GM19025 (cell line): ENCODE data around the gene ZFYVE21.

ENCODE experiments used
- ATAC-seq: cut with Tn5 transposase; IDR thresholded peaks from one replicate; pipeline ENCODE4 v1.9.1; 2021; ENCODE audit warnings: mild to moderate bottlenecking, low read depth, moderate library complexity; ENCODE audit not compliant: unreplicated experiment

Gene ZFYVE21

GRCh38 chr14:103715052-103716000 is at the start of gene ZFYVE21, which contains the start of gene XRCC3:
TSS of gene ZFYVE21 (plus strand) at chr14:103715810. CDS start at chr14:103715842, 32 bp downstream.
TSS of gene XRCC3 (minus strand) at chr14:103715451. CDS start at chr14:103711087, 4,364 bp downstream.
- ATAC-seq, result peak; percentile 92

GRCh38 chr14:103667671-103668070 is 47.9 kb upstream of the ZFYVE21 start:
- ATAC-seq, result no peak

- no peak for ATAC-seq
Observed at GRCh38 chr14:103668117-103668516, 47.5 kb upstream of the ZFYVE21 start.

GRCh38 chr14:103669370-103669769 is 46.2 kb upstream of the ZFYVE21 start:
- no peak for ATAC-seq

- no peak for ATAC-seq
Observed at GRCh38 chr14:103671911-103672310, 43.7 kb upstream of the ZFYVE21 start.

- no peak for ATAC-seq
Observed at GRCh38 chr14:103675957-103676356, 39.7 kb upstream of the ZFYVE21 start.

GRCh38 chr14:103676881-103677675 is 38.5 kb upstream of the ZFYVE21 start:
- no peak for ATAC-seq

GRCh38 chr14:103679351-103679750 is 36.3 kb upstream of the ZFYVE21 start:
- ATAC-seq, result no peak

- no peak for ATAC-seq
Observed at GRCh38 chr14:103680491-103681231, 34.9 kb upstream of the ZFYVE21 start.

- no peak for ATAC-seq
Observed at GRCh38 chr14:103683139-103683538, 32.5 kb upstream of the ZFYVE21 start.

- ATAC-seq, result no peak
Observed at GRCh38 chr14:103684471-103684870, 31.1 kb upstream of the ZFYVE21 start.

- no peak for ATAC-seq
Observed at GRCh38 chr14:103684871-103685270, 30.7 kb upstream of the ZFYVE21 start.

- ATAC-seq, result no peak
Observed at GRCh38 chr14:103685276-103686211, 30.1 kb upstream of the ZFYVE21 start.

- no peak for ATAC-seq
Observed at GRCh38 chr14:103686831-103687485, 28.7 kb upstream of the ZFYVE21 start.

- ATAC-seq, result no peak
Observed at GRCh38 chr14:103687712-103688111, 27.9 kb upstream of the ZFYVE21 start.

- ATAC-seq, result no peak
Observed at GRCh38 chr14:103688441-103688840, 27.2 kb upstream of the ZFYVE21 start.

- ATAC-seq, result peak; percentile 38
Observed at GRCh38 chr14:103688906-103689902, 26.4 kb upstream of the ZFYVE21 start.

- no peak for ATAC-seq
Observed at GRCh38 chr14:103690332-103690731, 25.3 kb upstream of the ZFYVE21 start.
